HT-29 (cell line): ENCODE data around the gene VRK3. TPM values are rescaled to one million over a fixed set of nuclear protein-coding genes. Genes with fewer than 3 reads are reported as not detected.

ENCODE experiments used
- DNase-seq: peaks from one replicate; pipeline ENCODE4 v3.0.0-alpha.2; 2015; ENCODE audit warnings: low spot score
- total RNA-seq: library from RNA; depleted of rRNA; stranded (reverse); fragments of >200 nt; shearing (Covaris generic); gene quantifications from 2 replicates; pipeline ENCODE4 v1.2.3, GENCODE V29; 2014

The VRK3 gene
- total RNA-seq, 1 experiment from 2014 or later = 47.7 TPM

- no peak for DNase-seq
Measured at GRCh38 chr19:50030937-50031336, 5.8 kb upstream of the VRK3 start.

DNA sequence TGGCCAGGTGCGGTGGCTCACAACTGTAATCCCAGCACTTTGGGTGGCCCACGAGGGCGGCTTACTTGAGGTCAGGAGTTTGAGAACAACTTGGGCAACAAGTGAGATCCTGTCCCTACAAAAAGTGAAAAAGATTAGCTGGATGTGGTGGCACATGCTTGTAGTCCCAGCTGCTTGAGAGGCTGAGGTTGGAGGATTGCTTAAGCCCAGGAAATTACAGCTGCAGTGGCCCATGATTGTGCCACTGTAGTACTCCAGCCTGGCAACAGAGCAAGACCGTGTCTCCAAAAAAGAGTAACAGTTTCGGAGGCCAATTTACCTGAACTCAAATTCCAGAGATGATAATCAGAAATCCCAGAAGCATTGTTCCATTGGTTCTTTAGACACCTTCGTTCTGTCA, 5.1 kb upstream of the VRK3 start:
- DNase-seq = no peak

- DNase-seq = no peak
Measured at GRCh38 chr19:50026550-50026906, 1.4 kb upstream of the VRK3 start.

DNA sequence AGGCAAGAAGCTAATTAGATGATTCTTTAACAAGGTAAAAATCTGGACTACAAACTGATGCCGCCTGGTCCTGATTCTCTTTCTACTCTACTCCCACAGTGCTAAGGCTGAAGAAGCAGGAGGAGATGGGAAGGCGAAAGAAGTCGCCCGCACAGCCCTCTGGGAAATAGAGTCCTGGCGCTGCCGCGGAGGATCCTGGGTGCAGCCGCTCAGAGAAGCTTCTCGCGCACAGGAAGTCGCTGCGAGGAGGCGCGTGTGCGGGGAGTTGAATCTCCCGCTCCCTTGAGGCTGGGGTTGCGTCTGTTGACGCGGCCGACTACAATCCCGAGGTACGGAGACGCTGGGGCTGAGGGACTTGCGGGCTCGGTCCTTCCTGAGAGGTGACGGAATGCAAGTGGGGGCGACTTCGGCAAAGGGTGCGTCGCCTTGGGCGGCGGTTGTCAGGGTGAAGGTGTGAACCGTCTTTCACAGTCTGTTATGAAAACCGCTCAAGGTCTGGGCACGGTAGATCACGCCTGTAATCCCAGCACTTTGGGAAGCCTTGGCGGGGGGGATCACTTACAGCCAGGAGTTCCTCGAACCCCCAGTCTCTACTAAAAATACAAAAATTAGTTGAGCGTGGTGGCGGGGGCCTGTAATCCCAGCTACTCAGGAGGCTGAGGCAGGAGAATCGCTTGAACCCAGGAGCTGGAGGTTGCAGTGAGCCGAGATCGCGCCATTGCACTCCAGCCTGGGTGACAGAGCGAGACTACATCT, 800 bp upstream of the VRK3 start, which contains the start of gene ZNF473:
Gene ZNF473 (plus strand): TSS at position 212 of the 756 bp plus-strand sequence. CDS start 5,078 bp downstream, outside the sequence.
- peak; percentile 100 for DNase-seq

GRCh38 chr19:50024719-50025021, 502 bp downstream of the VRK3 start:
- DNase-seq = no peak

DNA sequence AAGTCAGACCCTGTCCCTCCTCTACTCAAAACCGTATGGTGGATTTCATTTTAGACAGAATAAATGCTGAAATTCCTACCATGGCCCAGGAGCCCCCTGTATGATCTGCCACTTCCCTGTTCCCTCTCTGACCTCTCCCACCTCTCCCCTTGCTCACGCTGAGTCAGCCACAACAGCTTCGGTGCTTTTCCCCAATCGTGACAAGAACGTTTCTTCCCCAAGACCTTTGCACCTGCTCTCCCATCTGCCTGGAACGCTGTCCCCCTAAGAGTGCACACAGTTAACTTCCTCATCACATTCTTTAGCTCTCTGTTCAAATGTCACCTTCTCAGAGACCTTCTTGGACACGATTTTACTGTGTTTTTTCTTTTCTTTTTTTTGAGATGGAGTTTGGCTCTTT, 2.3 kb downstream of the VRK3 start:
- DNase-seq = no peak

- DNase-seq = no peak
Measured at GRCh38 chr19:50020481-50020880, 4.7 kb downstream of the VRK3 start.

DNA sequence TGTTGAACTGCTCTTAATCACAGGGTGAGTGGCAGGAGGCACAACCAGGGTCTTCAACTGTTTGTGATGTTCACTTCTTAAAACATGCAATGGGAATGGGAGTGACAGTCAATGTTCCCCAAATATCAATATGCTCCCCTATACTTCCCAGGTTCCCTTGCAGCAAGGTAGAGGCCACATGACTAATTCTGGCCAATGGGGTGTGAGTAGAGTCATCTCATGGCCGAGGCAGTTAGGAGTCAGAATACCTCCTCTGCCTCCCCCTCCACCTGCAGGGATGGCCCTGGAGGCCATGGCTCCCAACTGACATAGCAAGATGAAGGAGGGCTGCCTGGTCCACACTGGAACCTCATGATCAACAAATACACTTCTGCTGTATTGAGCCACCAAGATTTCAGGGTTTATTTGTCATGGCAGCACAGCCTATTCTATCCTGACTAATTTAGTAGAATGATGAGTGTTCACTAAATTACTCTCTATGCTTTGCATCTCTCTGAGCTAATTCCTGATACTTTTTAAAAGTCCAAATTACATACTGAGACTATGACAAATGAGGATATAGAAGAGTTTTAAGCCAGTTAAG, 8.9 kb downstream of the VRK3 start:
- no peak for DNase-seq

GRCh38 chr19:50008532-50008931, 16.6 kb downstream of the VRK3 start:
- no peak for DNase-seq

DNA sequence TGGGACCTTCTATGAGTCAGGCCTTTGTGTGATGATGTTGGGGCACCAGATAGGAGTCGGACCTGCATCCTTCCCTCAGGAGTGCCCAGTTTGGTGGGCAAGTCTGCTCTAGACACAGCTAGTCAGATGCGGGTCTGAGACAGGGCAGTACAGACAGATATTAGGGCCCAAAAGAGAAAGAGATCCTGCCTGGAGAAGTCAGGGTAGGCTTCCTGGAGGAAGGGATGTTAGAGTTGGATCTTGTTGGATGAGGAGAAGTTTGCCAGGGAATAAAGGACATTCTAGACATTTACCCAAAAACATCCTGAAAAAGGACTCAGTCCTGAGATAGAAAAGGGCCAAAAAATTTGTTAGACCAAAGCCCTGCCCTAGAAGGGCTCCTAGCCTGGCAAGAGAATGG, 17.2 kb downstream of the VRK3 start:
- DNase-seq = no peak

DNA sequence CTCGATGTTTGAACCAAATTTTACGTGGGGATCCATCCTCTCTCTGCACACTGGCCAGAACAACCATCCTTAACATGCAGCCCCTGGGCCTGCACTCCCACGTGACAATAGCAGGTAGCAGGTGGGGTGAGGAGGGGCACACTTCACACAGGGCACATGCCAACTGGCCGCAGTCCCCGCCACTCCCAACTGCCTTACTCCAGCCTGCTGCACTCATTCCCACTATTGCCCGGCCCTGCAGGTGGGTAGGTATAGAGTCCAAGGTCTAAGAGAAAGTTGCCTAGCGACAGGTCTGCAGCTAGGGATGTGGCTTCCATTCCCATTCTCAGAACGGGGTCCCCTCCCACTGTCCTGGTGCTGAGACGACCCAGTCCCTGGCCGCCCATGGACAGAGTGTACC, 18.0 kb downstream of the VRK3 start:
- DNase-seq = no peak

DNA sequence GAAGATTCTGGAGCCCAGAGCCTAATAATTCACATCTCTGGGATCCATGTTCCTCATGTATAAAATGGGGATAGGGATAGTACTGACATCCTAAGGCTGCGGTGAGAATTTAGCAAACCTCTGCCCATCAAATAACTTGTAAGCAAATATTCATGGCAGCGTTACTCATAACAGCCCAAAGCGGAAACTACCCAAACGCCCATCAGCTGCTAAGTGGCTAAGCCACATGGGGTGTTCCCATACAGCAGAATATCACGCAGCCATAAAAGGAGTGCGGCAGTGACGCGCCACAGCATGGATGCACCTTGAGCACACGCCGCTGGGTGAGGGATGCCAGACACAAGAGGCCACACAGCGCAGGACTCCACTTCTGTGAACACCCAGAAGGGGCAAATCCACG, 19.7 kb downstream of the VRK3 start:
- no peak for DNase-seq

DNA sequence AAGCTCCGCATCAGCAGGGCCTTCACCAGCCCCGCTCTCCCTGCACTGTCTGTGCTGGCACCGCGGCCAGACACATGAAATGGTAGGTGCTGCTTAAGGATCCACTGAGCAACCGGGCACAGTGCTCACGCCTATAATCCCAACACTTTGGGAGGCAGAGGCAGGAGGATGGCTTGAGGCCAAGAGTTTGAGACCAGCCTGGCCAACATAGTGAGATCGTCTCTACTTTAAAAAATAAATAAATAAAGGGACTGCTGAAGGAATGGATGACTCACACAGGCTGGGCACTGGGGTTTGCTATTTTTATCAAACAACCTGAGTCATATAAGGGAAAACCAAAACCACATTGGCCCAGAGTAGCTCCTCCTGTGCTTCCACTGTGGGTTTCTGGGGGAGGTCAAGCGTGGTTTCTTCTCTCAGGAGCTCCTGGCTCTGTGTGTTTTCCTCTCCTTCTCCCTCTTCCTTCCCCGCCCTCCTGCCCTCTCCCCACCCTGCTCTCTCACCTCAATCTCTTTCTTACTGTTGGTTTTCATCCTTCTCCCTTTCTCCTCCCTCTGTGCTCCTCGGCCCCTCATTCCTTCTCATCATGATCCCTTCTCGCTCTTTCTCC, 21.3 kb downstream of the VRK3 start:
- DNase-seq = peak; percentile 86

DNA sequence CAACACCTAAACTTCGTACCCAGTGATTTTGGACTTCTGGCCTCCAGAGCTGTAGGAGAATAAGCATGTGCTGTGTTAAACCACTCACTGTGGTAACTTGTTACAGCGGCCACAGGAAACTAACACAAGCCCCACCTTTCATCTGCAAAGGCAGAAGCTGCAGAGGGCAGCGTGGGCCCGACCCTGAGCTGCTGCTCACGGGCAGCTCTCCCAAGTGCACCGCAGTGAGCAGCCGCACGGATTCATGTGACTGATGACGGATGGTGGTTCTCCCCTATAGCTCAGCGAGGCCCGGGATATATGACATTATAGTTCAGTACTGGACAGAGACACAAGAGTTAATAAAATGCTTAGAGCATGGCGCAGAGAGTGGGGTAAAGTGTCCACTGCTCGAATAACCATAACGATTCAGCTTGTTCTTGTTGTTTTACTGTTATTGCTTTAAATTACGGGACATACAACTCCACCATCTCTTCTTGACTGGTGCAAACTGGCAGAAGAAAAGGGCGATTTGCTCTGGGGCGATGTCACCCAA, 21.9 kb downstream of the VRK3 start:
- no peak for DNase-seq

DNA sequence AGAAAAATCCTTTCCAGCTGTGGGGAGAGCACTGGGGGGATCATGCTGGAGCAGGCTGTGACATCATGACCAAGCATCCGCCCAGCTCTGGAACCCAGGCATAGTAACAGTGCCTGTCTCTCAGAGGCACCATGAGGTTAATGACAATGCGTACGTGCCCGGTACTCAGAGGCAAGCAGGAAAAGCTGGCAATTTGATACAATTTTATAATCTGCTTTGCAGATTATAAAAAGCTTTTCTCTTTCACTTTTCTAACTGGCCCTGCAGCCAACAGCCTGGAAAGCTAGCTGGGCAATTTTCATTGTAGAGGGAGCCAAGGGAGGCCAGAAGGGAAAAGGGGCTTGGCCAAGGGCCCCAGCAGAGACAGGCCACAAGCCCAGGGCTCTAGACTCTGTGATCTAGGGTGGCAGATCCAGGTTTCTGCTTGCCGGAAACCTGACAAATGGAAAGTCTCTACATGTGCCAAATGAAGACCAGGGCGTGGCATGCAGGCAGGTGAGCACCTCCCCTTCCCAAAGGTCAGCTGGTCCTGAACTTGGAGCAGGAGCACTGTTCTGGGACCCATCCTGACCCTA, 22.7 kb downstream of the VRK3 start:
- no peak for DNase-seq

- DNase-seq = no peak
Measured at GRCh38 chr19:50001775-50002174, 23.4 kb downstream of the VRK3 start.

DNA sequence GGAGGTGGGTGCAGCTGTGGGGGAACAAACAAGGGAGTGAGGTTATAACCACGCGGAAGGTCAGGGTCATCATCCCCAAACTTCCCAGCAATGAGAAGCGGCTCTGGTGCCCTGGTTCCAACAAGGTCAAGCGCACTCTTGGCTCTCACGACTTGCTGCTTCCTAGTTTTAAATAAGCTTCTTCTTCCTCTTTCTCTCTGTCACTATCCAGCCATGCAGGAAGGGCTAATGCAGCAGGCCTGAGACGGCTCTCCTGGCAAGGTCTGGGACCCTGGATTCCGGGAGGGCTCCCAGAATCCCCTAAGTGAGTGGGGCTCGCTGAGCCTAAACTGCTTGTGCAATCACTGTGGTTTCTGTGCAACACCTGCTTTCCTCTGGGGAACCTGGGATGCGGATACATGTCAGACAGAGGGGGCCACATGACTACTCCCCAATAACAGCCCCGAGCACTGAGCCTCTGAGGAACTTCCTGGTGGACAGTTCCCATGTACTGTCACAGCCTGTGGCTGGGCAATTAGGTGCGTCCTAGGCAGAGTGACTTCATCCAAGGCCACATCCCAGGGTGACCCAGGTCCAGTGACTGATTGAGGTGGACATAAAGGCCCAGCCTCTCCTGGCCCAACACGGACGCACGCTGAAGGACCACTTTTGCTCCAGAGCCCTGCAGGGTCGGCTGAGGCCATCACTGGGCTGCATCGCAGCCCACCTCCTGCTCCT, 24.2 kb downstream of the VRK3 start:
- DNase-seq = no peak

DNA sequence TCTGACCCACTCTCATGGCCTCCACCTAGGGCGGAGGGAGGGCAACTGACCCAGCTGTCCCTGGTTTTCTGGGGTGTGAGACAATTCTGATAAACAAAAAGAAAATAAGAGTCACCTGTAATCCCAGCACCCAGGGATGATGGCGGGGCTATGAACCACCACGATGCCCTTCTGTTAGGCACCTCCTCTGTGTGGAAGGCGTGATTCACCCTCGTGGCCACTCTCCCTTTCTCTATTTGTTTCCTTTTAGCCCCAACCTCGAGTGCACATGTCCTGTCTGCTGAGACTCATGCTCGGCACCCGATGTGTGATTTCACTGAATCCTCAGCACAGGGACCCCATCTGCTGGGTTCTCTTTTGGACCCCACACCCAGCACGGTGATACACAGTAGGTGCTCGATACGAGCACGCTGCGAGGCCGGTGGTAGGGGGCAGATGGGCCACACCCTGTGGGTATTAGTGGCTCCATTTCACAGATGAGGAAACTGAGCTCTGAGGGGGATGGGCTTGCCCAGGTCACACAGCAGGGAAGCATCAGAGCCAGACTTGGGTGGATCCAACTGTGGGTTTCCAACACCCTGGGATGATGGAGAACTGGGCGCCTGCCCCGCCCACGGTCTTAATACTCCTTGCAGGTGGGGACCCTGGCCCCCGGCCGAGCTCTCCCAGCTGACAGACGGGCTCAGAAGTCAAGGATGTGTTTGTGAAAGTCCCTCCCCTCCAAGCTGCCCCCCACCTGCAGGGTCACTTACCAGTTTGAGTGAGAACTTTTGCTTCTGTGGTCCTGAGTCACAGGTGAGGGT, 24.9 kb downstream of the VRK3 start:
- DNase-seq = no peak

DNA sequence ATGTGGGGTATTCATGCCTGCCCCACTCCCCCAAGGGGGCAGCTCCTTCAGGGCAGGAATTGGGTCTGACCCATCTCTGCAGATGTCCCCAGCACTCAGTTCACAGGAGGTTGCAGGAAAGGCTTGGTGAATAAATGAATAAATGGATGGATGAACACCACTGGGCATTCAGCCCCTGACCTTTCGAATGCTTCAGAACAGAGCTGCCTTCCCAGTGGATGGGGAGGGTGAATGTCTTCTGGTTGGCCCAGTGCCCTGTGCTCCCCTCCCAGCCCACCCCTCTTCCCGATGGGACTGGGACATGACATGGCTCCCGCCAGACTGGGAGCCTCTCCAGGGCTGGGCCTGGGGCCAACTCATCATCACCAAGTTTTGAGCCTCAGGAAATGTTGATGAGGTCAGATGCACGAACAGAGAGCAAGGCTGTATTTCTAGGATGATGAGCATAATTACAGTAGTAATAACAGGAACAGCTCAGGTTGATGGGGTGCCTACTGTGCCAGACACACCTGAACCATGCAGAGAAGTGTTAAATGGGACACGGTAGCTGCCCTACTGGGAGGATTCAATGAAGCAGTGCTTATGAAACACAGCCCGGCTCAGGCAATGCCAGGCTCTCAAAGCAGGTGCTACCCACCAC, 25.7 kb downstream of the VRK3 start:
- DNase-seq = no peak

- DNase-seq = peak; percentile 87
Measured at GRCh38 chr19:49997709-49998108, 27.5 kb downstream of the VRK3 start.

DNA sequence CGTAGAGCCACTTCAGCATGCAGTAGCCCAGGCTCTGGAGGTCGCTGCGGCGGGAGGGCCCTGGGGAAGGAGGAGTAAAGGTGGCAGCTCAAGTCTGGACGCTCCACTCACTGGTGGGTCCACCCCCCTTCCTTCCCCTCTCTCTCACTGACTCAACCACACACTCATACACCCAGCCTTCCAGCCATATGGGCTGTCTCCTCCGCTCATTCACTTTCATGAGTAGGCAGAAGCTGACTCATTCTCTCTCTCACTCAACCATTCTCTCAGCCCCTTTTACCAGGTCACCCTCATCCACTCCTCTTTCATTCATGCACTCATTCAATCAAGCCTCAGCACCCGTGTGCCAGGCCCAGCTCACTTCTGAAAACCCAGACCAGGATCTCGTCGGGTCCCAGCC, 36.7 kb downstream of the VRK3 start:
- DNase-seq = no peak
